Fibroblast of mammary gland (primary cell): ENCODE measurements around the gene CACNA2D2.
A peak's percentile ranks its signal among the peaks of the same experiment; 100 is the strongest.

Experiments
- DNase-seq: peaks from one replicate; pipeline ENCODE4 v3.0.0-alpha.2; 2010; ENCODE audit warnings: low read depth
- H3K4me3 ChIP-seq: 2 replicates; pipeline ENCODE4 v1.5.1; 2011; ENCODE audit warnings: low read depth, mild to moderate bottlenecking, low read length, moderate library complexity; ENCODE audit not compliant: control insufficient read depth
- CTCF ChIP-seq: conservative IDR thresholded peaks from 2 replicates; pipeline ENCODE4 v1.5.1; 2011; ENCODE audit warnings: low read depth, low read length, inconsistent platforms; ENCODE audit not compliant: control insufficient read depth, insufficient read depth

CACNA2D2 gene

DNA sequence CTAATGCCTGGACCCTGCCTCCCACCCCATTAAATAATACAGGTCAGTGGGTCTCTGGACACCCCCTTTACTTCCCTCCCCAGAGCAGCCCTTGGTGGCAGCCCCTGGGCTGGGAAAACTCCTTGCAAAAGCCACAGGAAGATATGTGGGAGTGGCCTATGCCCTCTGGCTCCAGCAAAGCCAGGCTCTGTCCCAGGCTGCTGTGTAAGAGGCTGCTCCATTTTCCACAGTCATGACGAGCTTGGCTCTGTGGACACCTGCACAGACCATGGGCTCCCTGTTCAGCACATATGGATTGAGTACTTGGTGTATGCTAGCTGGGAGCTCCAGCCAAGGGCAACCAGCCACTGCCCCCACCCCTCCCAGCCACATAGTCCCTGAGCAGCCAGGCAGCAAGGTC, 13.0 kb downstream of the CACNA2D2 start:
- H3K4me3 ChIP-seq: no peak overlapping the region
- DNase-seq: no peak
- TF ChIP-seq CTCF: no peak

DNA sequence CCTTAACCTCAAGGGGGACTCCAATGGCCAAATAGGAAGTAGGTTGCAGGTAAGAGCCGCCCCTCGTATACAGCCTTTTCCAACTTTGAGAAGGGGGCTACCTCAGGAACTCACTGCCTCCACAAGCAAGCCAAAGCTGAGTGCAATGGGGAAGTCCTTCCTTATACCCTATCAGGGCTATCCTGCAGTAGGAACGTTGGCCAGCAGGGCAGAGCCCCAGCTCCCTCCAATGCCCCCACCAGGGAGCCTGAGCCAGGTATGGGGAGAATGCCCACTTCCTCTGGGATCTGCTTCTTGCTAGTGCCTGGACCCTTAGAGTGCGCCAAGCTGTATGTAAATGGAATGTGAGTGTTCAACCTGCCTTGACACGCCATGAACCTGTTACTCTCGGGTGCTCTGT, 16.3 kb downstream of the CACNA2D2 start:
- H3K4me3 ChIP-seq: no peak overlapping the region
- no peak for DNase-seq
- TF ChIP-seq CTCF: no peak

- DNase-seq: peak; percentile 20
- TF ChIP-seq CTCF: no peak
- H3K4me3 ChIP-seq: no peak overlapping the region
Observed at GRCh38 chr3:50486219-50486888, 17.1 kb downstream of the CACNA2D2 start.

GRCh38 chr3:50484722-50485121, 18.7 kb downstream of the CACNA2D2 start:
- TF ChIP-seq CTCF: no peak
- no peak overlapping the region for H3K4me3 ChIP-seq

DNA sequence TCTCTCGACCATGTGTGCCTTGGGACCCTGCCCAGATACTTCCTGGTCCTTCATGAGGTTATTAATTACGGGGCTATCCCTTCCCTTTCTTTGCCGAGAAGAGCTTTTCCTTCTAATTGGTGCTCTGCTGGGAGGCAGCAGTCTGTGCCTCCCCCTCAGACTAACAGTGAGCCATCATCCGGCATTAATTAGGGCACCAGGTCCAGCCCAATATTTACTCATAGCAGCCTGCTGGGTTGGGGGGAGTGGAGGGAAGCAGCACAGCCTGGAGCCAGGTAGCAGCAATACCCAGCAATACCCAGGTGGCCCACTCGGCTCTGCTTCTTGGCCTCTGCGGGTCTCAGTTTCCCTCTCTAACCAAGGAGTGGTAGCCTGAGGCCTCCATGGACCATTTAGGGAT, 20.1 kb downstream of the CACNA2D2 start:
- H3K4me3 ChIP-seq: no peak overlapping the region
- DNase-seq: no peak
- no peak for TF ChIP-seq CTCF

More at GRCh38 chr3:50484722-50485121, 18.7 kb downstream of the CACNA2D2 start:
- no peak for DNase-seq

DNA sequence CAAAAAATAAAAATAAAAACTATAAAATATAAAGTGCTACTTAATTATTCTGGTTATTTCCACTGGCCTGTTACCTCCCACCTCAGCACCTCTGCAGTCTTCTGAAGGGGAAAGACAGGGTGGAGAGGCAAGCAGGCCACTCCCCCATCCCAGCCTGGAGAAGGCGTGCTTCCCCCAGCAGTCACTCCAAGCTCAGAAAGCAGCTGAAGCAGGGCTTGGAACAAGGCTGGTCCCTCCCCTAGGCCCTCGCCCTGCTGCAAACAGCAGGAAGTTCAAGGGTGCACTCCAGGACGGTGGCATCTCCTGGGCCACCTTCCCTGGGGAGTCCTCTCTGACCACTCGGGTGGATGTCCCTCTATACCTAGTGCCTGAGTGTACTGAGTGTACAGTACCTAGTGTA, 21.4 kb downstream of the CACNA2D2 start:
- TF ChIP-seq CTCF: no peak
- DNase-seq: no peak
- no peak overlapping the region for H3K4me3 ChIP-seq

GRCh38 chr3:50480471-50480870, 23.0 kb downstream of the CACNA2D2 start:
- TF ChIP-seq CTCF: no peak
- DNase-seq: no peak
- H3K4me3 ChIP-seq: no peak overlapping the region
